Measurements from ENCODE around the gene ICAM2. TPM values are rescaled to one million over a fixed set of nuclear protein-coding genes. Genes with fewer than 3 reads are reported as not detected.
A peak's percentile ranks its signal among the peaks of the same experiment; 100 is the strongest.

Gene ICAM2
- total RNA-seq, 1 donor from 2014 or later = 31.9 TPM

DNA sequence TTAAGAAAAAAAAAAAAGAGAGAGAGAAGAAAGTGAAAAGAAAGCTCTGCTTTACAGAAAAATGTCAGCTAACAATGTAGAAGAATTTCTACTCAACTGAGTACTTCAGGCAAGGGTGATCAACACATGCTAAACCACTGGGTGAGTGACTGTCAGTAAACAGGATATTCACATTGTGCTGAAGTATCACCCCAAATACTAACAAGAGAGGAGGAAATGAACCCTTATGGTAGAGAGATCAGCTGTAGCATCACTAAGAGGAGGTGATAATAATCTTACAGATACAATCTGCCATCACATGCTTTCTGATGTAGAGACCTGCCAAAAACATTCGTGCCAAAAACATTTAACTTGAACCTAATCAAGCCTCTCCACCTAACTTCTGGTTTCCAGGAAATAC lies 30.7 kb upstream of the ICAM2 start:
- ATAC-seq (ENCODE audit: poor library complexity) (no peak), DNase-seq (no peak)
- intact Hi-C loops (cut with DNase I) = no loop called here

DNA sequence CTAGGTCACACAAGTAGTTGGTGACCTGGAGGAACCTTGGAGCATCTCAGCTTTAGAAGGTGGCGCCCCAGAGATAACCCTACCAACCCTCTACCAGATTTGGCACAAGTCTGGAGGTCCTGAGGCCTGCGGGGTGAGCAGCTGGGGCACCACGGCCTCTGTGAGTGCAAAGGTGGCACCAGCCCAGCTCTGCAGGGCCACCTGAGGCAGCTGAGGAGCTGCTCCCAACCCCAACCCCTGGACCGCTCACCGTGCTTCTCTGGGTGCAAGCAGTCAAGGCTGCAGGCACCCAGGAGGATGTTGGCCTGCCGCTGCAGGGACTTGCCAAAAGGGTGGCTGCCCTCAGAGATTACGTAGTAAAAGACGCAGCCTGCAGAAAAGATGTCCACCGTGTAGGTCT lies 28.4 kb upstream of the ICAM2 start:
- intact Hi-C loops (cut with DNase I) = no loop called here
- ATAC-seq (ENCODE audit: poor library complexity) = no peak
- no peak for DNase-seq

DNA sequence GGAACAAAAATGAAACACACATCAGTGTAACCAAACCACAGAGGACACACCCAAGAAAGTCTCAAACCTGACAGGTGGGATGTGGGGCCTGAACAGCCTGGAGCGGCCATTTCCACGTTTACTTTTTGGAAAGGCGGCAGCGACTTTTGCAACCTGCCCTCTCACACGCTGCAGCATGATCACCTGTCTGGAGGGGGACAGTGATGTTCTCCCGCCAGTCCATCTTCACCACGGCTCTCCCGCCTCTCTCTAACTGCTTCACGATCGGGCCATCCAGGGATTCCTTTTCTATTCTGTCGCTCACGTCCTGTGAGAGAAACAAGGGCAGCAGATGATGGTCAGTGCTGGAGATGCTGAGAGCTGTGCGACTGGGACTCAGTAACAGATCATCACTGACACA lies 24.7 kb upstream of the ICAM2 start:
- intact Hi-C loops (cut with DNase I) = no loop called here
- ATAC-seq (ENCODE audit: poor library complexity) = no peak
- no peak for DNase-seq

DNA sequence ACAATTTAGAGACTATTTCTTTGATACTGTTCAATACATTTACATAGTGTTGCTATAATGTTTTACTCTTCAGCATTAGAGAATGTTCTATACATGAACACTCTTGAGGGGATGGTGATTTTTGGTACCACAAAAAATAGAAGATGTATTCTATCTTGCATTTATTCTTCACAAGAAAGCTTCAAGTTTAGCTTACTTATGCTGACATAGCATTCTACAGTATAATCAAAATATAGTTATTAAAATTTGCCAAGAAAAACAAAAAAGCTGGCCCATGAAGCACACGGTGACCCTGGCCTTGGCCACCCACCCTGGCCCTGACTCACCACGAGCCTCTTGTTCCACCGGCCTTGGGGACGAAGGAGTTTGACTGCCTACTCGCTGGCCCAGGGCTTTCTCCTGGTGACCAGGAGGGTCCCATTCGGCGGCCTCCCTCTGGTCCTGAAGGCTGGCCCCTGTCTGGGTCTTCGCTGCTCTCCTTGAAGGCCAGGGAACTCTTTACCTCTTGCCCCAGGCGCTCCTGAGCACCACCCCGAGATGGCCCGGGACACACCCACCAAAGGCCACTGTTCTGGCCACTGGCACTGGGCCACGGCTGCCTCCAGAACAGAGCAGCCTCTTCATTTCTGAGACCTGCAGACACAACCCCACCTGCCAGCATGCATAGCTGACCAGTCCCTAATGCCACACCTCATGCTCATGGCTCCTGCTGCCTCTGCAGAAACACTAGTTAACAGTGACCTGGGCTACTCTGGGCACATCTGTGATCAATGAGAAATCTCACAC lies 22.5 kb upstream of the ICAM2 start:
- intact Hi-C loops (cut with DNase I) = no loop called here
- no peak for DNase-seq
- ATAC-seq (ENCODE audit: poor library complexity) = no peak

GRCh38 chr17:64041912-64042311 lies 21.5 kb upstream of the ICAM2 start:
- ATAC-seq (ENCODE audit: poor library complexity) (no peak), DNase-seq (no peak)
- intact Hi-C loops (cut with DNase I) = no loop called here

DNA sequence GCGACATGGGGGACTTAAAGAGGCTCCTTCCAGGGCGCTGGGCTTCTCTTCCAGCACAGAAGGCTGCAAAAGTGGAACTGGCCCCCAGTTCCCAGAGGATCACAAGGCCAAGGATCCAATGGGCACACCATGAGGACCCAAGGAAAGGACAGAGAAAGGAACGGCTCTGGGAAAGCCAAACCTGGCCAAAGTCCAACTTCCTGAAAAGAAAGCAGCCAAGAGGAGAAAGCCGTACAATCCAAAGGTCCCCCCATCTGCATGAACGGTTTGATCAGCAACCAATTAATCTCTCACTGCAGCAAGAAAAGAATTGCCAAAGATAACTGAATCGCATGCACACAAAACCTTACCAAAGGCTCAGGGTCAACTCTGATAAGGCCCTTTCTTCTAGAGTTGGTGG lies 19.8 kb upstream of the ICAM2 start:
- ATAC-seq (ENCODE audit: poor library complexity) = no peak
- intact Hi-C loops (cut with DNase I) = no loop called here
- no peak for DNase-seq

GRCh38 chr17:64039106-64039400 lies 18.6 kb upstream of the ICAM2 start:
- ATAC-seq (ENCODE audit: poor library complexity) = no peak
- no peak for DNase-seq
- intact Hi-C loops (cut with DNase I) = no loop called here

- ATAC-seq (ENCODE audit: poor library complexity) = no peak
- intact Hi-C loops (cut with DNase I) = no loop called here
- DNase-seq = no peak
Observed at GRCh38 chr17:64038331-64039105, 18.1 kb upstream of the ICAM2 start.

- ATAC-seq (ENCODE audit: poor library complexity) (no peak), DNase-seq (no peak)
- intact Hi-C loops (cut with DNase I) = no loop called here
Observed at GRCh38 chr17:64037802-64038201, 17.4 kb upstream of the ICAM2 start.

DNA sequence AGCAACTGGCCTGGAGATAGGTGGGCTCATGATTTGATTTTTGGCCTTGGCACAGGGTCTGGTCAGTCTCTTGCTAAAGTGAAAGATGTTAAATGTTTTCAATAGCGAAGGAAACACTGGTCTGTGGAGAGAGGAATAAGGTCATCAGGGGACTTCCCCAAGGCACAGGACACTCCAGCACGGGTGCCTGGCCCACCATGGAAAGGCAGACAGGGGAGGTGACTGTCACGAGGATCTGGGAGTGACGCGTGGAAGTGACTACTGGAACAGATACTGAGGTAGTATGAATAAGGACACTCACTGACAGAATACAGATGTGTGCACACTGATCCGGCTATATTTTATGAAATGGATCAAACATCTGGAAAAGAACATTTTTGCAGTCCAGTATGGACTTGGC lies 16.7 kb upstream of the ICAM2 start:
- intact Hi-C loops (cut with DNase I) = no loop called here
- ATAC-seq (ENCODE audit: poor library complexity) (no peak), DNase-seq (no peak)

DNA sequence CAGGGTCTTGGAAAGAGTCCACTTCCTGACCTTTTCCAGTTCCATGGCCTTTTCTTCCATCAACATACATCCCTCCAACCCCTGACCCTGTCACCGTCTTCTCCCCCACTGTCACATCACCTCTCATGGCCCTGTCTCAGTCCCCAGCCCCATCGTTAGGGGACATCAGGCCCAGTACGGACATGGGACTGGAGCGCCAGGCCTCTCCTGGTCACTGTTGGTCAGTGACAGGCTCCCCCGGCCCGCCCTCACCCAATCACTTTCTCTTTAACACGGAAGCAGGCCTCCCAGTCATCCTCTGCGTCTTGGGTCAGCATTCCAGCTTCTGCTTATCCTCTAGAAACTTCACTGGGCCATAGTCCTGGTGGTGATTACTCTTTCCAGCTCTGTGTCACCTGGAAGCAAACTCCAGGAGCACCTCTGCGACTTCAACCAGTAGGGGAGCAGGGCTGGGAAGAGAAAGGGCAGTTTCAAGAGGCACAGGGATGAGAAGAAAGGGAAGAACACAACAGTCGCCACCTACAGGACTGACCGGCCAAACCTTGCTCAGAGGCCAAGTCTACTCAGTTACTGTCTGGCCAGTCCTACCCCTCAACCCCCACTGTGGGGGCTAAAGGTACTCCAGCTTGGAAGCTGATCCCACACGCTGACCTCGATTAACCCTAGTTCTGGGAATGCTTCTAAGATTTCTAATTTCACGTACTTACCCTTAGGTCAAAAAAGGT lies 15.9 kb upstream of the ICAM2 start:
- DNase-seq (no peak), ATAC-seq (ENCODE audit: poor library complexity) (no peak)
- intact Hi-C loops (cut with DNase I) = no loop called here

DNA sequence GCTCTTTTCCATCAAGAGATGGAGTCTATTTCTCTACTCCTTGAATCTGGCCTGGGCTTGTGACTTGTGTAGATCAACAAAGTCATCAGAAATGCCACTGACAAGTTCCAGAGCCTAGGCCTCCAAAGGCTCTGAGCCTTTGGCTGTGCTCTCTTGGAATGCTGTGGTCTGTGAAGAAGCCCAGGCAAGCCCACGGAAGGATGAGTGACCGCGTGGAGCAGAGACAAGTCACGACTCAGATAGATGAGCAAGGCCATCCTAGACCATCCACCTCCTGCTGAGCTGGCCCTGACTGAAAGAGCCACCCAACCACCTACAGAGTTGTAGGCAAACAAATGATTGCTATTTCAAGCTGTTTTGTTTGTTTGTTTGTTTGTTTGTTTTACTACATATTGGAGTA lies 11.6 kb upstream of the ICAM2 start:
- ATAC-seq (ENCODE audit: poor library complexity) = no peak
- no peak for DNase-seq
- intact Hi-C loops (cut with DNase I) = no loop called here

GRCh38 chr17:64028874-64029464 lies 8.5 kb upstream of the ICAM2 start:
- ATAC-seq (ENCODE audit: poor library complexity) (peak; percentile 79), DNase-seq (peak; percentile 63)
- intact Hi-C loops (cut with DNase I) = loop anchor here (2.0 to 10.0 kb wide), 3 partner anchors 104 to 253 kb away; partner anchors contain the start of genes CSHL1 and GH1

GRCh38 chr17:64025732-64026294 lies 5.4 kb upstream of the ICAM2 start:
- intact Hi-C loops (cut with DNase I) = loop anchor here (5.0 to 10.0 kb wide), 2 partner anchors 111 to 256 kb away; partner anchors contain the start of genes CSHL1 and GH1
- peak; percentile 83 for ATAC-seq (ENCODE audit: poor library complexity)

DNA sequence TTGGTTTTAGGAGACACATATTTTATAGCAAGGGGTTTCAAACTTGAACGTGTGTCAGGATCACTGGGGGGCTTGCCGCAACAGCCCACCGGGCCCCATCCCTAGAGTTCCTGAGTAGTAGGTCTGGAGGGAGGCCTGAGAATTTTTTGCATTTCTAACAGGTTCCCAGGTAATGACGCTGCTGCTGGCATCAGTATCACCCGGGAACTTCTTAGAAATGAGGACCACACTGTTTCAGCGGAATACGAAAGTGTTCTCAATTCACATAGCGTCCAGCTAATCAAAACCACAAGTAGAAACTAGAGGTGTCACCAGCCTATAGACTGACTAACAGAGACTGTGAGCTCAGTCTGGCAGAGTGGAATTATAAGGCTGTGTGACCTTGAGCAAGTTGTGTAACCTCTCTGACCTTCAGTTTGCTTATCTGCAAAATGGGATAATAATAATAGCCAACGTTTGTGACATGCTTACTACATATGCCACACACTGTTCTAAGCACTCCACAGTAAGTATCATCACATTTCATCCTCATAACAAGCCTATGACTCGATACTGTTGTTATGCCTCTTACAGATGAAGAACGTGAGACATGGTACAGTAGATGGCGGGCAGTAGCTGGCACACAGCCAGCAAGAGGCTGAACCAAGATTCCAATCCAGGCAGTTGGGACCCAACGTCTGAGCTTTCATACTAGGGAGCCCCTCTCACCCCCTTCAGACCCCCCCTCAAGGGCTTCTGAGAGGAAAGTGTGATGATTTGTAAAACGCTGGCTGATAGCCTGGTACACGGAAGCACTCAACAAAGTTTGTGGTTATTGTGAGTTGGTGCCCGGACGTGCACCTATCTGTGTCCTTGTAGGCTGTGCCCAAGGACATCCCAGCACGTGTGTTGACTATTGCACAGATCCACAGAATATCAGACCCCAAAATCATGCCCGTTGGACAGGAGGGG lies 4.6 kb upstream of the ICAM2 start:
- intact Hi-C loops (cut with DNase I) = loop anchor here (5.0 to 10.0 kb wide), 2 partner anchors 110 to 257 kb away; partner anchors contain the start of genes CSHL1 and GH1
- ATAC-seq (ENCODE audit: poor library complexity) = no peak
- DNase-seq = no peak

More at GRCh38 chr17:64025732-64026294, 5.4 kb upstream of the ICAM2 start:
- peak; percentile 87 for DNase-seq

DNA sequence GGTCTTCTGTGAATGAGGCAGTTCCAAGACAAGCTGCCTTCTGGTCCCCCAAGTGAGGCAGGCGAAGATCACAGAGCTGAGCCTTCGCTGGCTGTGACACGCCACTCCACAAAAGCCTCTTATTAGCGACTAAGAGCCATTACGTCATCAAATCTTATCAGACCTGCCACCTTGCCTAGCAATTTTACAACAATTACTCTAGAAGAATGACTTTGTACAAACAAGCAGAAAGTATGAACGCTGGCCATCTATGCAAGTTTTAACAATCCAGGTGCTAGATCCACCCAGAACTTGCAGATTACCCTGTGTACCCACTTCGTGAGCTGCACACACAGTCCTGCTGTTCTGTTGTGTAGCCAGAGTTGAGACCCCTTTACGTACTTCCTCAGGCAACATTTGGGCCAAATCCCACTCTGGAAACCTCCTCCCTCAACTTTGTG lies 3.8 kb upstream of the ICAM2 start:
- no peak for ATAC-seq (ENCODE audit: poor library complexity)
- DNase-seq = no peak

DNA sequence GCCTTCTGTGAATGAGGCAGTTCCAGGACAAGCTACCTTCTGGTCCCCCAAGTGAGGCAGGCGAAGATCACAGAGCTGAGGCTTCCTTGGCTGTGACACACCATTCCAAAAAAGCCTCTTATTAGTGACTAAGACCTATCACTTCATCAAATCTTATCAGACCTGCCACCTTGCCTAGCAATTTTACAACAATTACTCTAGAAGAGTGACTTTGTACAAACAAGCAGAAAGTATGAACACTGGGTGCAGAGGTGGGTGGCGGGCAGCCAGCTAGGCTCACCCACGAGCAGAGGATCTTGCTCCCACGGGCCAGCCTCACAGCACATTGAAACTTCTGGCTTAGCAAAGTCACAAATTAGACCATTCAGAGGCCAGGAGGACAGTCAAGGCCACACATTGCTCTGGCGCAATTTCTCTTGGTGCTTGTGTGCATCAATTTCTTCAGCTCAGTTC lies 2.2 kb upstream of the ICAM2 start:
- intact Hi-C loops (cut with DNase I) = loop anchor here (10.0 kb wide), 1 partner anchor 108 kb away; the partner anchor contains the start of genes CSHL1 and GH1
- DNase-seq (no peak), ATAC-seq (ENCODE audit: poor library complexity) (no peak)

More for the DNA sequence above, 3.8 kb upstream of the ICAM2 start:
- intact Hi-C loops (cut with DNase I) = loop anchor here (10.0 kb wide), 1 partner anchor 109 kb away; the partner anchor contains the start of genes CSHL1 and GH1

All from Right ventricle myocardium superior (tissue), 1 donor.